Measurements from ENCODE around the gene MACF1. TPM values are rescaled to one million over a fixed set of nuclear protein-coding genes. Genes with fewer than 3 reads are reported as not detected.

The MACF1 gene
- polyA plus RNA-seq, 1 of the 3 experiments (the other 2 are of a cell fraction) = 37.6 TPM

DNA sequence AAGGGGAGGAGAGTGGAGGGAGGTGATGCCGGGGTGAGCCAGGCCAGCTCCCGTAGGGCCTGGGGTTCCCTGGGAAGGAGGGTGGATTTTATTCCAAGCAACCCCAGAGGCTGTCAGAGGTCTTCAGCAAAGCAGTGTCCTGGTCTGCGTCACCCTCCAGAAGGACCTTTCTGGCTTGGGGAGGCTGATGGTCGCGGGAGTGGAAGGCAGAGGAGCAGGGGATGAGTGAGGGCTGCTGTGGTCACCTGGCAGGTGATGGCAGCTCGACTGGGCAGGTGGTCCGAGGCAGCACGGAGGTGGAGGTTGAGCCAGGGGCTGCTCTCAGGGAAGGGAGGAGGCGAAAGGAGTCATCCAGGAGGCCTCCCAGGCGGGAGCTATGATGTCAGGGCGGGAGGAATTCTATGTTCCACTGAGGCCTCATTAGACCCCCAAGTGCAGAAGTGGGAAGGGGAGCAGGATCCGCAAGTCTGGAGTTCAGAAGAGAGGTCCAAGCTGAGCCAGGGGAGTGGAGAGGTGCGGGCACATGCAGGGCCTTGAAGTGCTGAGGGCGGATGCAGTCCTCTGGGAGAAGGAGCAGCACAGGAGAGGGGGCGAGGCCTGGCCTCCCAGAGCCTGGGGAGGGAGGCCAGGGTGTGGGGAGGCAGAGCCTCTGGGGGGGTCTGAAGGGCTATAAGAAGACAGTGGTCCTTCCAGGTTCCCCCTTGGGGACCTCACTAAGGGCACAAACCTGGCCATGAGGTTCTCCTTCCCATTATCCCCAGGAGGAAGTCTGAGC lies 320.3 kb downstream of the MACF1 start:
- Histone ChIP-seq H2AFZ (ENCODE audit: low read depth) (no peak overlapping the region), H3K9me2 (no peaks in the 10 kb centered on the region), H3K4me3 (ENCODE audit: low read depth in 2 of 2, low read length in 1 of 2) (no peak overlapping the region), H3K27ac (ENCODE audit: low read depth in 2 of 2, low read length in 1 of 2) (no peak overlapping the region), H3K36me3 (replicated peaks in 1 of 2; ENCODE audit: control insufficient read depth in 1 of 2, insufficient read depth in 2 of 2, low read length in 1 of 2) (peaks cover 0 to 11% of the 10 kb centered on the region in 2 experiments), H3K9ac (no peak overlapping the region), H3K27me3 (ENCODE audit: insufficient read depth) (no peaks in the 10 kb centered on the region), H3K4me2 (no peak overlapping the region), H4K20me1 (ENCODE audit: insufficient read depth) (no peaks in the 10 kb centered on the region), H3F3A (replicated peaks; ENCODE audit: insufficient read depth) (no peaks in the 10 kb centered on the region), H3K4me1 (ENCODE audit: control insufficient read depth in 1 of 2, insufficient read depth in 2 of 2, low read depth in 1 of 2, low read length in 1 of 2) (no peaks in the 10 kb centered on the region), H3K79me2 (ENCODE audit: insufficient read depth) (no peaks in the 10 kb centered on the region), H3K9me3 (no peaks in the 10 kb centered on the region)
- ChIA-PET CTCF (interaction anchor here (3.4 kb wide), 1 partner anchor 15 kb away, joined by 15 read pairs; no protein-coding TSS in a partner anchor), POLR2A (no interaction called here)
- 89% methylated on average over 12 of the region's 15 CpGs for WGBS (ENCODE audit: low lambda C conversion rate)
- DNase-seq = no peak
- TF ChIP-seq RCOR1 (IDR thresholded peaks at IDR 0.05; ENCODE audit: low read length) (no peak), MXI1 (IDR thresholded peaks at IDR 0.05; ENCODE audit: low read depth, low read length) (no peak), RXRA (IDR thresholded peaks at IDR 0.05; ENCODE audit: borderline replicate concordance, low read depth) (no peak), RAD21 (IDR thresholded peaks at IDR 0.05; ENCODE audit: low read length) (no peak)
- TF ChIP-seq, protein P1, sequence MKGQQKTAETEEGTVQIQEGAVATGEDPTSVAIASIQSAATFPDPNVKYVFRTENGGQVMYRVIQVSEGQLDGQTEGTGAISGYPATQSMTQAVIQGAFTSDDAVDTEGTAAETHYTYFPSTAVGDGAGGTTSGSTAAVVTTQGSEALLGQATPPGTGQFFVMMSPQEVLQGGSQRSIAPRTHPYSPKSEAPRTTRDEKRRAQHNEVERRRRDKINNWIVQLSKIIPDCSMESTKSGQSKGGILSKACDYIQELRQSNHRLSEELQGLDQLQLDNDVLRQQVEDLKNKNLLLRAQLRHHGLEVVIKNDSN (IDR thresholded peaks at IDR 0.05; ENCODE audit: borderline replicate concordance, low read depth) = no peak

GRCh38 chr1:39525366-39526165 lies 321.1 kb downstream of the MACF1 start:
- no peak for DNase-seq
- Histone ChIP-seq H3K79me2 (ENCODE audit: insufficient read depth) (no peaks in the 10 kb centered on the region), H3K9me3 (no peaks in the 10 kb centered on the region), H3K9me2 (no peaks in the 10 kb centered on the region), H3K27me3 (ENCODE audit: insufficient read depth) (no peaks in the 10 kb centered on the region), H3K4me1 (ENCODE audit: control insufficient read depth in 1 of 2, insufficient read depth in 2 of 2, low read depth in 1 of 2, low read length in 1 of 2) (no peaks in the 10 kb centered on the region), H3K27ac (ENCODE audit: low read depth in 2 of 2, low read length in 1 of 2) (no peak overlapping the region), H4K20me1 (ENCODE audit: insufficient read depth) (no peaks in the 10 kb centered on the region), H2AFZ (ENCODE audit: low read depth) (no peak overlapping the region), H3F3A (replicated peaks; ENCODE audit: insufficient read depth) (no peaks in the 10 kb centered on the region), H3K4me2 (no peak overlapping the region), H3K4me3 (ENCODE audit: low read depth in 2 of 2, low read length in 1 of 2) (no peak overlapping the region), H3K9ac (no peak overlapping the region), H3K36me3 (replicated peaks in 1 of 2; ENCODE audit: control insufficient read depth in 1 of 2, insufficient read depth in 2 of 2, low read length in 1 of 2) (peaks cover 0 to 13% of the 10 kb centered on the region in 2 experiments)
- WGBS (ENCODE audit: low lambda C conversion rate) = 91% methylated on average over 13 of the region's 17 CpGs
- ChIA-PET CTCF (interaction anchor here (3.4 kb wide), 1 partner anchor 14 kb away, joined by 15 read pairs; no protein-coding TSS in a partner anchor), POLR2A (interaction anchor here (0.6 kb wide), 1 partner anchor 257 kb away, joined by 3 read pairs; no protein-coding TSS in a partner anchor)
- TF ChIP-seq REST (IDR thresholded peaks at IDR 0.05; ENCODE audit: low read depth, low read length) (no peak), MAX (IDR thresholded peaks at IDR 0.05; ENCODE audit: low read depth) (no peak), RXRA (IDR thresholded peaks at IDR 0.05; ENCODE audit: borderline replicate concordance, low read depth) (no peak), TEAD4 (IDR thresholded peaks at IDR 0.05; ENCODE audit: borderline replicate concordance, insufficient read depth) (no peak), RAD21 (IDR thresholded peaks at IDR 0.05; ENCODE audit: low read length) (no peak), SIN3A (IDR thresholded peaks at IDR 0.05; ENCODE audit: borderline replicate concordance, low read depth, low read length) (no peak), CHD2 (IDR thresholded peaks at IDR 0.05; ENCODE audit: low read length, partially characterized antibody) (no peak), RCOR1 (IDR thresholded peaks at IDR 0.05; ENCODE audit: low read length) (no peak), NRF1 (IDR thresholded peaks at IDR 0.05; ENCODE audit: low read depth, low read length) (no peak), EP300 (IDR thresholded peaks at IDR 0.05; ENCODE audit: borderline replicate concordance in 1 of 2, low read depth in 1 of 2, low read length in 1 of 2) (no peak)
- TF ChIP-seq, protein P1 (IDR thresholded peaks at IDR 0.05; ENCODE audit: borderline replicate concordance, low read depth) = no peak
- TF ChIP-seq, protein P2, sequence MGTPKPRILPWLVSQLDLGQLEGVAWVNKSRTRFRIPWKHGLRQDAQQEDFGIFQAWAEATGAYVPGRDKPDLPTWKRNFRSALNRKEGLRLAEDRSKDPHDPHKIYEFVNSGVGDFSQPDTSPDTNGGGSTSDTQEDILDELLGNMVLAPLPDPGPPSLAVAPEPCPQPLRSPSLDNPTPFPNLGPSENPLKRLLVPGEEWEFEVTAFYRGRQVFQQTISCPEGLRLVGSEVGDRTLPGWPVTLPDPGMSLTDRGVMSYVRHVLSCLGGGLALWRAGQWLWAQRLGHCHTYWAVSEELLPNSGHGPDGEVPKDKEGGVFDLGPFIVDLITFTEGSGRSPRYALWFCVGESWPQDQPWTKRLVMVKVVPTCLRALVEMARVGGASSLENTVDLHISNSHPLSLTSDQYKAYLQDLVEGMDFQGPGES (IDR thresholded peaks at IDR 0.05; ENCODE audit: low read depth, low read length) = no peak
- TF ChIP-seq, protein P3, sequence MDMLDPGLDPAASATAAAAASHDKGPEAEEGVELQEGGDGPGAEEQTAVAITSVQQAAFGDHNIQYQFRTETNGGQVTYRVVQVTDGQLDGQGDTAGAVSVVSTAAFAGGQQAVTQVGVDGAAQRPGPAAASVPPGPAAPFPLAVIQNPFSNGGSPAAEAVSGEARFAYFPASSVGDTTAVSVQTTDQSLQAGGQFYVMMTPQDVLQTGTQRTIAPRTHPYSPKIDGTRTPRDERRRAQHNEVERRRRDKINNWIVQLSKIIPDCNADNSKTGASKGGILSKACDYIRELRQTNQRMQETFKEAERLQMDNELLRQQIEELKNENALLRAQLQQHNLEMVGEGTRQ (IDR thresholded peaks at IDR 0.05; ENCODE audit: borderline replicate concordance, low read depth, low read length) = no peak

Measured in SK-N-SH (cell line).